K562 (cell line): Measurements from ENCODE around the gene NFATC3. TPM values are rescaled to one million over a fixed set of nuclear protein-coding genes. Genes with fewer than 3 reads are reported as not detected.

Experiments
- ARHGAP35 ChIP-seq: fragments of 450-650 bp; IDR thresholded peaks from 2 replicates; pipeline ENCODE4 v1.6.1; 2018; ENCODE audit not compliant: partially characterized antibody
- CTBP1 ChIP-seq: fragments of 450-650 bp; IDR thresholded peaks from 2 replicates; pipeline ENCODE4 v1.6.1; 2016; ENCODE audit warnings: borderline replicate concordance
- DACH1 ChIP-seq: fragments of 450-650 bp; IDR thresholded peaks from 2 replicates; pipeline ENCODE4 v1.6.1; 2018; ENCODE audit not compliant: partially characterized antibody
- HMGXB4 ChIP-seq: sonication (generic); formaldehyde crosslinking; IDR thresholded peaks from 2 replicates; pipeline ENCODE4 v1.8.1; 2023; ENCODE audit warnings: mild to moderate bottlenecking, missing genetic modification reagents
- HNRNPL ChIP-seq: fragments of 200-400 bp; formaldehyde crosslinking; IDR thresholded peaks from 2 replicates; pipeline ENCODE4 v1.6.1; 2017; ENCODE audit warnings: low read depth, mild to moderate bottlenecking, low read length
- MLLT1 ChIP-seq, 2 experiments: fragments of 450-650 bp; IDR thresholded peaks; 2 replicates each; pipeline ENCODE4 v1.6.1; 2016
- NFRKB ChIP-seq: fragments of 450-650 bp; IDR thresholded peaks from 2 replicates; pipeline ENCODE4 v1.6.1; 2016; ENCODE audit warnings: low read depth
- ZNF707 ChIP-seq: fragments of 250-450 bp; sonication (Bioruptor Pico); conservative IDR thresholded peaks from 2 replicates; pipeline ENCODE4 v1.8.0; 2022; ENCODE audit warnings: inconsistent platforms, mild to moderate bottlenecking, moderate library complexity
- polyA plus RNA-seq, 8 experiments: library from polyadenylated mRNA; depleted of rRNA in 4 of 8; stranded (reverse) in 5 of 8; unstranded in 3 of 8; fragments of >200 nt; fragmentation: Nextera tagmentation in 2 of 8; fragmentation: Illumina TruSeq in 1 of 8; extraction: Ambion mirVana in 2 of 8; extraction: Trizol in 1 of 8; gene quantifications; 2 replicates each; pipeline versions ENCODE4 v1.2.1 to v1.2.3, GENCODE V29; 2011 to 2014; ENCODE audit warnings: inconsistent platforms in 1 of 8, missing spikeins in 1 of 8
- total RNA-seq, 7 experiments: library from RNA; depleted of rRNA in 6 of 7; stranded (reverse); fragments of >200 nt in 6 of 7; fragmentation: Illumina TruSeq in 2 of 7; extraction: Trizol in 2 of 7; gene quantifications; 2 replicates each; pipeline versions ENCODE4 v1.2.1 to v1.2.3, GENCODE V29; 2011 to 2021; ENCODE audit warnings: low replicate concordance in 1 of 7

Gene NFATC3
- total and polyA plus RNA-seq, 9 of the 15 experiments (the other 6 are each of a cell fraction or from before 2014, with no cell fraction given): 15.7 to 98.4 (median 59.4) TPM

- TF ChIP-seq ZNF707 (no peak), HMGXB4 (no peak), DACH1 (no peak), ARHGAP35 (no peak), HNRNPL (no peak), CTBP1 (no peak), NFRKB (no peak), MLLT1 (IDR thresholded peaks at IDR 0.05) (no peak)
These were observed 46.9 kb downstream of the NFATC3 start (continued) for GRCh38 chr16:68131813-68132706.
